ENCODE results near the gene DLL1. TPM values are rescaled to one million over a fixed set of nuclear protein-coding genes. Genes with fewer than 3 reads are reported as not detected.

DLL1 gene
- total RNA-seq, 1 experiment from 2014 or later = 0.26 TPM

Small RNA genes within 50 kb of the gene (small RNA-seq; reads per million reads assigned to genes)
- gene MIR4644 = not detected

Other genes starting within 250 kb of the DLL1 start
- gene FAM120B, start 15.7 kb upstream of the DLL1 start, total RNA-seq (2014; rRNA removed; shearing (Covaris generic); ENCODE audit: low replicate concordance) = 22.4 and 32.1 TPM in 2 replicates